HEK293 (cell line): ENCODE data around the gene SCYGR4.

ENCODE experiments used
- CTCF ChIA-PET: fragments of 350-600 bp; formaldehyde crosslinking; extraction: SDS; loops from one replicate; lab custom pipeline; 2021; ENCODE audit warnings: antibody characterized with exemption; lab: Yijun Ruan, JAX
- POLR2A ChIA-PET: fragments of 300-600 bp; formaldehyde crosslinking; extraction: SDS; loops from one replicate; lab custom pipeline; 2020; ENCODE audit warnings: antibody characterized with exemption, inconsistent platforms; lab: Yijun Ruan, JAX
- H3K27ac ChIP-seq: fragments of 200-500 bp; sonication (Bioruptor generic); 2 replicates; pipeline ENCODE4 v1.5.1; 2014; ENCODE audit warnings: low read depth, low read length, control low read depth, inconsistent platforms; ENCODE audit errors: extremely low read depth
- H3K36me3 ChIP-seq, 2 experiments: fragments of 200-500 bp in 1 of 2; sonication (Bioruptor generic) in 1 of 2; 1 replicate in 1 of 2; 2 replicates in 1 of 2; pipeline ENCODE4 v1.5.1; 2014 to 2017; ENCODE audit warnings: inconsistent platforms in 2 of 2, low read length in 2 of 2; ENCODE audit not compliant: control insufficient read depth in 2 of 2, insufficient read depth in 1 of 2
- H3K4me1 ChIP-seq: fragments of 200-500 bp; sonication (Bioruptor generic); 2 replicates; pipeline ENCODE4 v1.5.1; 2014; ENCODE audit warnings: mild to moderate bottlenecking, low read length, inconsistent platforms; ENCODE audit not compliant: control insufficient read depth, insufficient read depth
- H3K4me3 ChIP-seq: 2 replicates; pipeline ENCODE4 v1.5.1; 2011; ENCODE audit warnings: low read depth, mild to moderate bottlenecking, control low read depth, low read length, moderate library complexity
- H3K9me3 ChIP-seq: fragments of 200-500 bp; sonication (Bioruptor generic); 2 replicates; pipeline ENCODE4 v1.5.1; 2014; ENCODE audit warnings: low read depth, low read length, inconsistent platforms; ENCODE audit not compliant: control insufficient read depth, insufficient read depth
- HOXA7 ChIP-seq: sonication (generic); formaldehyde crosslinking; IDR thresholded peaks from 2 replicates; pipeline ENCODE4 v1.8.1; 2022; ENCODE audit warnings: missing genetic modification reagents, borderline replicate concordance
- HOXC10 ChIP-seq: sonication (generic); formaldehyde crosslinking; IDR thresholded peaks from 2 replicates; pipeline ENCODE4 v1.8.1; 2023; ENCODE audit warnings: mild to moderate bottlenecking, missing genetic modification reagents
- MEIS1 ChIP-seq: sonication (generic); formaldehyde crosslinking; IDR thresholded peaks from 2 replicates; pipeline ENCODE4 v1.8.1; 2022; ENCODE audit warnings: missing genetic modification reagents, mild to moderate bottlenecking, borderline replicate concordance
- MYNN ChIP-seq: fragments of 450-650 bp; formaldehyde crosslinking; IDR thresholded peaks from 2 replicates; pipeline ENCODE4 v1.5.1; 2016; ENCODE audit warnings: missing biosample characterization, missing genetic modification characterization, borderline replicate concordance
- MZF1 ChIP-seq: fragments of 450-650 bp; formaldehyde crosslinking; IDR thresholded peaks from 2 replicates; pipeline ENCODE4 v1.5.1; 2017; ENCODE audit warnings: missing biosample characterization, missing genetic modification characterization, borderline replicate concordance
- PATZ1 ChIP-seq: fragments of 450-650 bp; formaldehyde crosslinking; IDR thresholded peaks from 2 replicates; pipeline ENCODE4 v1.5.1; 2016; ENCODE audit warnings: missing biosample characterization, missing genetic modification characterization
- SP7 ChIP-seq: fragments of 450-650 bp; formaldehyde crosslinking; IDR thresholded peaks from 2 replicates; pipeline ENCODE4 v1.5.1; 2016; ENCODE audit warnings: missing biosample characterization, missing genetic modification characterization
- ZFP3 ChIP-seq: fragments of 450-650 bp; formaldehyde crosslinking; IDR thresholded peaks from 2 replicates; pipeline ENCODE4 v1.5.1; 2016; ENCODE audit warnings: low read depth, missing biosample characterization, missing genetic modification characterization
- ZFP37 ChIP-seq: fragments of 450-650 bp; formaldehyde crosslinking; IDR thresholded peaks from 2 replicates; pipeline ENCODE4 v1.5.1; 2016; ENCODE audit warnings: missing biosample characterization, missing genetic modification characterization
- ZNF112 ChIP-seq: fragments of 450-650 bp; formaldehyde crosslinking; IDR thresholded peaks from 2 replicates; pipeline ENCODE4 v1.5.0; 2017; ENCODE audit warnings: missing biosample characterization, missing genetic modification characterization
- ZNF132 ChIP-seq: fragments of 450-650 bp; formaldehyde crosslinking; IDR thresholded peaks from 2 replicates; pipeline ENCODE4 v1.5.1; 2017; ENCODE audit warnings: missing biosample characterization, missing genetic modification characterization, borderline replicate concordance
- ZNF18 ChIP-seq: fragments of 450-650 bp; formaldehyde crosslinking; IDR thresholded peaks from 2 replicates; pipeline ENCODE4 v1.5.1; 2016; ENCODE audit warnings: missing biosample characterization, missing genetic modification characterization
- ZNF292 ChIP-seq: fragments of 450-650 bp; formaldehyde crosslinking; IDR thresholded peaks from 2 replicates; pipeline ENCODE4 v1.5.1; 2016; ENCODE audit warnings: low read depth, missing biosample characterization, missing genetic modification characterization, borderline replicate concordance
- ZNF391 ChIP-seq: fragments of 450-650 bp; formaldehyde crosslinking; IDR thresholded peaks from 2 replicates; pipeline ENCODE4 v1.5.1; 2016; ENCODE audit warnings: low read depth, missing biosample characterization, missing genetic modification characterization, borderline replicate concordance
- ZNF398 ChIP-seq: fragments of 450-650 bp; formaldehyde crosslinking; IDR thresholded peaks from 2 replicates; pipeline ENCODE4 v1.5.1; 2017; ENCODE audit warnings: missing biosample characterization, missing genetic modification characterization
- ZNF404 ChIP-seq: fragments of 450-650 bp; formaldehyde crosslinking; IDR thresholded peaks from 2 replicates; pipeline ENCODE4 v1.5.1; 2017; ENCODE audit warnings: missing biosample characterization, missing genetic modification characterization
- ZNF488 ChIP-seq: fragments of 450-650 bp; formaldehyde crosslinking; IDR thresholded peaks from 2 replicates; pipeline ENCODE4 v1.5.1; 2016; ENCODE audit warnings: missing biosample characterization, missing genetic modification characterization
- ZNF544 ChIP-seq: fragments of 450-650 bp; formaldehyde crosslinking; IDR thresholded peaks from 2 replicates; pipeline ENCODE4 v1.5.0; 2017; ENCODE audit warnings: missing biosample characterization, missing genetic modification characterization
- ZNF560 ChIP-seq: fragments of 450-650 bp; formaldehyde crosslinking; IDR thresholded peaks from 2 replicates; pipeline ENCODE4 v1.5.1; 2017; ENCODE audit warnings: missing biosample characterization, missing genetic modification characterization, borderline replicate concordance
- ZNF585B ChIP-seq: fragments of 450-650 bp; formaldehyde crosslinking; IDR thresholded peaks from 2 replicates; pipeline ENCODE4 v1.5.1; 2016; ENCODE audit warnings: missing biosample characterization, missing genetic modification characterization
- TF ChIP-seq, protein P1 (sequence below): fragments of 450-650 bp; formaldehyde crosslinking; IDR thresholded peaks from 2 replicates; pipeline ENCODE4 v1.5.1; 2017; ENCODE audit warnings: missing biosample characterization, missing genetic modification characterization
- TF ChIP-seq, protein P2 (sequence below): fragments of 450-650 bp; formaldehyde crosslinking; IDR thresholded peaks from 2 replicates; pipeline ENCODE4 v1.5.1; 2016; ENCODE audit warnings: missing biosample characterization, missing genetic modification characterization
- TF ChIP-seq, protein P3 (sequence below): fragments of 450-650 bp; formaldehyde crosslinking; IDR thresholded peaks from 2 replicates; pipeline ENCODE4; 2016; ENCODE audit warnings: missing biosample characterization, missing genetic modification characterization

Gene SCYGR4

GRCh38 chr2:227610123-227610522 is 7.2 kb upstream of the SCYGR4 start:
- no peaks in the 10 kb centered on the region for H3K36me3 ChIP-seq
- no peak overlapping the region for H3K27ac ChIP-seq
- no peaks in the 10 kb centered on the region for H3K9me3 ChIP-seq
- H3K4me3 ChIP-seq, result no peak overlapping the region
- TF ChIP-seq ZNF391 (tag by site-specific recombination) (no peak), ZNF488 (tag by site-specific recombination) (no peak), MEIS1 (CRISPR knock-in tag) (no peak), MYNN (tag by site-specific recombination) (no peak), ZNF292 (tag by site-specific recombination) (no peak), ZNF398 (tag by site-specific recombination) (no peak), ZNF585B (tag by site-specific recombination) (no peak), ZFP37 (tag by site-specific recombination) (no peak), ZNF560 (no peak), ZFP3 (tag by site-specific recombination) (no peak), MZF1 (tag by site-specific recombination) (no peak)
- TF ChIP-seq, protein P1, sequence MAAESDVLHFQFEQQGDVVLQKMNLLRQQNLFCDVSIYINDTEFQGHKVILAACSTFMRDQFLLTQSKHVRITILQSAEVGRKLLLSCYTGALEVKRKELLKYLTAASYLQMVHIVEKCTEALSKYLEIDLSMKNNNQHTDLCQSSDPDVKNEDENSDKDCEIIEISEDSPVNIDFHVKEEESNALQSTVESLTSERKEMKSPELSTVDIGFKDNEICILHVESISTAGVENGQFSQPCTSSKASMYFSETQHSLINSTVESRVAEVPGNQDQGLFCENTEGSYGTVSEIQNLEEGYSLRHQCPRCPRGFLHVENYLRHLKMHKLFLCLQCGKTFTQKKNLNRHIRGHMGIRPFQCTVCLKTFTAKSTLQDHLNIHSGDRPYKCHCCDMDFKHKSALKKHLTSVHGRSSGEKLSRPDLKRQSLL, result no peak
- TF ChIP-seq, protein P2, sequence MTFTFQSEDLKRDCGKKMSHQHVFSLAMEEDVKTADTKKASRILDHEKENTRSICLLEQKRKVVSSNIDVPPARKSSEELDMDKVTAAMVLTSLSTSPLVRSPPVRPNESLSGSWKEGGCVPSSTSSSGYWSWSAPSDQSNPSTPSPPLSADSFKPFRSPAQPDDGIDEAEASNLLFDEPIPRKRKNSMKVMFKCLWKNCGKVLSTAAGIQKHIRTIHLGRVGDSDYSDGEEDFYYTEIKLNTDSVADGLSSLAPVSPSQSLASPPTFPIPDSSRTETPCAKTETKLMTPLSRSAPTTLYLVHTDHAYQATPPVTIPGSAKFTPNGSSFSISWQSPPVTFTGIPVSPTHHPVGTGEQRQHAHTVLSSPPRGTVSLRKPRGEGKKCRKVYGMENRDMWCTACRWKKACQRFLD (tag by site-specific recombination), result no peak
- POLR2A ChIA-PET, result no interaction called here
- 0 out of 2 replicates have a peak, but pooled peaks cover 3% of the 10 kb centered on the region for H3K4me1 ChIP-seq
- CTCF ChIA-PET, result no interaction called here

- no peaks in the 10 kb centered on the region for H3K9me3 ChIP-seq
- POLR2A ChIA-PET, result no interaction called here
- H3K36me3 ChIP-seq, result no peaks in the 10 kb centered on the region
- no peak overlapping the region for H3K4me3 ChIP-seq
- CTCF ChIA-PET, result interaction anchor here (0.9 kb wide), 1 partner anchor 32 kb away, joined by 3 read pairs; no protein-coding TSS in a partner anchor
- H3K27ac ChIP-seq, result no peak overlapping the region
- 0 out of 2 replicates have a peak, but pooled peaks cover 3% of the 10 kb centered on the region for H3K4me1 ChIP-seq
- TF ChIP-seq PATZ1 (tag by site-specific recombination) (no peak), ZFP37 (tag by site-specific recombination) (no peak), HOXC10 (CRISPR knock-in tag) (no peak), SP7 (tag by site-specific recombination) (no peak), ZNF112 (no peak), ZNF18 (tag by site-specific recombination) (no peak), HOXA7 (no peak), ZNF132 (tag by site-specific recombination) (no peak), ZNF404 (tag by site-specific recombination) (no peak), ZNF544 (tag by site-specific recombination) (no peak)
- TF ChIP-seq, protein P3, sequence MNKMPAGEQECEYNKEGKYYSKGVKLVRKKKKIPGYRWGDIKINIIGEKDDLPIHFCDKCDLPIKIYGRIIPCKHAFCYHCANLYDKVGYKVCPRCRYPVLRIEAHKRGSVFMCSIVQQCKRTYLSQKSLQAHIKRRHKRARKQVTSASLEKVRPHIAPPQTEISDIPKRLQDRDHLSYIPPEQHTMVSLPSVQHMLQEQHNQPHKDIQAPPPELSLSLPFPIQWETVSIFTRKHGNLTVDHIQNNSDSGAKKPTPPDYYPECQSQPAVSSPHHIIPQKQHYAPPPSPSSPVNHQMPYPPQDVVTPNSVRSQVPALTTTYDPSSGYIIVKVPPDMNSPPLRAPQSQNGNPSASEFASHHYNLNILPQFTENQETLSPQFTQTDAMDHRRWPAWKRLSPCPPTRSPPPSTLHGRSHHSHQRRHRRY (tag by site-specific recombination), result no peak
These were observed 4.6 kb upstream of the SCYGR4 start for GRCh38 chr2:227612546-227613271.
